IMR-90 (cell line): ENCODE data around the gene RUFY4. TPM values are rescaled to one million over a fixed set of nuclear protein-coding genes. Genes with fewer than 3 reads are reported as not detected.

Experiments used
- ATAC-seq: fragments of 200-7000 bp; cut with Tn5 transposase; 2 replicates; pipeline ENCODE4 v1.9.1; 2020; ENCODE audit warnings: low read depth, mild to moderate bottlenecking, moderate library complexity
- BruUV-seq: library from RNA; stranded (reverse); fragments of 400-500 nt; replicated peaks from 2 replicates; lab custom pipeline; 2021; lab: Mats Ljungman, UMichigan
- CTCF ChIA-PET: fragments of 300-600 bp; formaldehyde crosslinking; extraction: SDS; loops from one replicate; lab custom pipeline; 2021; ENCODE audit warnings: antibody characterized with exemption; lab: Yijun Ruan, JAX
- POLR2A ChIA-PET: fragments of 300-600 bp; sonication (Branson Sonifier 250); formaldehyde crosslinking; loops from one replicate; lab custom pipeline; 2022; ENCODE audit warnings: antibody characterized with exemption; ENCODE audit not compliant: unreplicated experiment; lab: Charles Lee
- DNase-seq: peaks from one replicate; pipeline ENCODE4 v3.0.0; 2013
- H2AFZ ChIP-seq: replicated peaks from 2 replicates; pipeline ENCODE3; 2013; ENCODE audit warnings: low read length, mild to moderate bottlenecking; ENCODE audit not compliant: poor library complexity
- H2AK5ac ChIP-seq: 2 replicates; pipeline ENCODE4 v1.6.1; 2013; ENCODE audit warnings: low read depth, low read length, inconsistent platforms
- H2AK9ac ChIP-seq: replicated peaks from 2 replicates; pipeline ENCODE3; 2013; ENCODE audit warnings: mild to moderate bottlenecking, low read depth, low read length, moderate library complexity; ENCODE audit not compliant: poor library complexity
- H2BK120ac ChIP-seq: 2 replicates; pipeline ENCODE4 v1.6.1; 2013; ENCODE audit warnings: low read depth, low read length, inconsistent platforms
- H2BK15ac ChIP-seq: 3 replicates; pipeline ENCODE4 v1.6.1; 2013; ENCODE audit warnings: low read depth, low read length, inconsistent platforms
- H2BK20ac ChIP-seq: 2 replicates; pipeline ENCODE4 v1.6.1; 2013; ENCODE audit warnings: low read depth, mild to moderate bottlenecking, inconsistent platforms, low read length, moderate library complexity
- H2BK5ac ChIP-seq: 2 replicates; pipeline ENCODE4 v1.6.1; 2013; ENCODE audit warnings: mild to moderate bottlenecking, low read depth, low read length, inconsistent platforms; ENCODE audit not compliant: poor library complexity, severe bottlenecking
- H3K14ac ChIP-seq: replicated peaks from 2 replicates; pipeline ENCODE4 v1.6.1; 2013; ENCODE audit warnings: low read depth, low read length, inconsistent platforms
- H3K18ac ChIP-seq: 2 replicates; pipeline ENCODE4 v1.6.1; 2013; ENCODE audit warnings: low read depth, low read length, control low read depth
- H3K23ac ChIP-seq: 2 replicates; pipeline ENCODE4 v1.6.1; 2013; ENCODE audit warnings: low read depth, low read length, inconsistent platforms
- H3K27ac ChIP-seq: 2 replicates; pipeline ENCODE4 v1.5.1; 2013; ENCODE audit warnings: mild to moderate bottlenecking, control low read depth, low read length; ENCODE audit not compliant: insufficient read depth
- H3K27me3 ChIP-seq: 2 replicates; pipeline ENCODE4 v1.6.1; 2013; ENCODE audit warnings: low read length; ENCODE audit not compliant: control insufficient read depth, insufficient read depth
- H3K36me3 ChIP-seq: 2 replicates; pipeline ENCODE4 v1.6.1; 2013; ENCODE audit warnings: low read length, mixed read lengths; ENCODE audit not compliant: control insufficient read depth, insufficient read depth
- H3K4ac ChIP-seq: 2 replicates; pipeline ENCODE4 v1.6.1; 2013; ENCODE audit warnings: low read depth, low read length, inconsistent platforms
- H3K4me1 ChIP-seq: 2 replicates; pipeline ENCODE4 v1.6.1; 2013; ENCODE audit warnings: low read length, mixed read lengths; ENCODE audit not compliant: control insufficient read depth, insufficient read depth
- H3K4me2 ChIP-seq: 2 replicates; pipeline ENCODE4 v1.6.1; 2013; ENCODE audit warnings: low read depth, mild to moderate bottlenecking, control low read depth, low read length, moderate library complexity
- H3K4me3 ChIP-seq: 2 replicates; pipeline ENCODE4 v1.5.1; 2013; ENCODE audit warnings: low read depth, mild to moderate bottlenecking, control low read depth, low read length, moderate library complexity; ENCODE audit not compliant: insufficient read depth
- H3K56ac ChIP-seq: 2 replicates; pipeline ENCODE4 v1.6.1; 2013; ENCODE audit warnings: low read length, inconsistent platforms; ENCODE audit not compliant: insufficient read depth; ENCODE audit errors: extremely low read depth
- H3K79me1 ChIP-seq, 2 experiments: 2 replicates each; pipeline ENCODE4 v1.6.1; 2013; ENCODE audit warnings: low read length in 2 of 2, inconsistent platforms in 1 of 2, low read depth in 1 of 2
- H3K9ac ChIP-seq: 2 replicates; pipeline ENCODE4 v1.6.1; 2013; ENCODE audit warnings: low read depth, low read length, control low read depth
- H3K9me1 ChIP-seq: 2 replicates; pipeline ENCODE4 v1.6.1; 2013; ENCODE audit warnings: low read length, inconsistent platforms; ENCODE audit not compliant: insufficient read depth
- H3K9me3 ChIP-seq: 2 replicates; pipeline ENCODE4 v1.6.1; 2013; ENCODE audit warnings: low read length; ENCODE audit not compliant: control insufficient read depth, insufficient read depth
- H4K20me1 ChIP-seq: 2 replicates; pipeline ENCODE4 v1.6.1; 2013; ENCODE audit warnings: low read length, inconsistent platforms; ENCODE audit not compliant: insufficient read depth
- H4K5ac ChIP-seq: 2 replicates; pipeline ENCODE4 v1.6.1; 2013; ENCODE audit warnings: mild to moderate bottlenecking, low read depth, low read length, control low read depth
- H4K8ac ChIP-seq, 2 experiments: 2 replicates each; pipeline ENCODE4 v1.6.1; 2013; ENCODE audit warnings: low read depth in 2 of 2, low read length in 2 of 2, control low read depth in 1 of 2, inconsistent platforms in 1 of 2
- H4K91ac ChIP-seq: 2 replicates; pipeline ENCODE4 v1.6.1; 2013; ENCODE audit warnings: low read depth, low read length, inconsistent platforms; ENCODE audit not compliant: insufficient read depth
- CEBPB ChIP-seq: IDR thresholded peaks from 2 replicates; pipeline ENCODE4 v1.6.1; 2012; ENCODE audit warnings: low read depth, low read length, improper control_type of control experiment
- CHD1 ChIP-seq: IDR thresholded peaks from 2 replicates; pipeline ENCODE4 v1.6.1; 2012; ENCODE audit warnings: low read depth, low read length, improper control_type of control experiment
- FOS ChIP-seq: fragments of 150-350 bp; IDR thresholded peaks from 2 replicates; pipeline ENCODE4 v1.6.1; 2016; ENCODE audit warnings: low read depth, low read length
- MXI1 ChIP-seq: IDR thresholded peaks from 2 replicates; pipeline ENCODE4 v1.6.1; 2012; ENCODE audit warnings: low read depth, mild to moderate bottlenecking, low read length, moderate library complexity, borderline replicate concordance
- RAD21 ChIP-seq: IDR thresholded peaks from 2 replicates; pipeline ENCODE4 v1.6.1; 2012; ENCODE audit warnings: low read length, improper control_type of control experiment
- RCOR1 ChIP-seq: IDR thresholded peaks from 2 replicates; pipeline ENCODE4 v1.6.1; 2012; ENCODE audit warnings: mild to moderate bottlenecking, low read length, improper control_type of control experiment; ENCODE audit not compliant: insufficient replicate concordance
- RFX5 ChIP-seq: IDR thresholded peaks from 2 replicates; pipeline ENCODE4 v1.8.0; 2012; ENCODE audit warnings: low read depth, mild to moderate bottlenecking, low read length, moderate library complexity
- SMC3 ChIP-seq: fragments of 150-350 bp; IDR thresholded peaks from 2 replicates; pipeline ENCODE4 v1.6.1; 2016; ENCODE audit warnings: low read depth, mild to moderate bottlenecking, antibody characterized with exemption, low read length, moderate library complexity
- USF2 ChIP-seq: fragments of 150-350 bp; IDR thresholded peaks from 2 replicates; pipeline ENCODE4 v1.6.1; 2017; ENCODE audit warnings: mild to moderate bottlenecking, antibody characterized with exemption, low read length, low read depth
- WGBS, 2 experiments: methylation state at CpG; one replicate each; pipeline versions ENCODE4 v1.1.5 to v1.1.7; 2013; ENCODE audit warnings: missing lambda C conversion rate in 2 of 2; ENCODE audit not compliant: insufficient read length in 1 of 2; ENCODE audit errors: extremely low coverage in 2 of 2; 5-methylcytosine and 5-hydroxymethylcytosine counted together
- dilution Hi-C: fragments of 300-500 bp; cut with HindIII; formaldehyde crosslinking; loops from one replicate; pipeline ENCODE4 v1.14.3; 2018; ENCODE audit warnings: low sequenced_read_pairs; ENCODE audit not compliant: unreplicated experiment
- in situ Hi-C: fragments of 300-500 bp; cut with MboI; formaldehyde crosslinking; loops from 3 replicates; pipeline ENCODE4 v1.14.3; 2019; ENCODE audit warnings: low sequenced_read_pairs, inconsistent platforms, mixed read lengths
- intact Hi-C: fragments of 100-400 bp; cut with micrococcal nuclease; formaldehyde crosslinking; loops from 2 replicates; pipeline ENCODE4 v1.10.0; 2022
- polyA plus RNA-seq, 3 experiments: library from polyadenylated mRNA; depleted of rRNA; stranded (reverse); fragments of >200 nt; gene quantifications; 2 replicates each; pipeline ENCODE4 v1.2.3, GENCODE V29; 2012; ENCODE audit warnings: low replicate concordance in 1 of 3
- total RNA-seq: library from RNA; depleted of rRNA; stranded (reverse); fragments of >200 nt; gene quantifications from 2 replicates; pipeline ENCODE4 v1.2.3, GENCODE V29; 2012

Gene RUFY4
- total and polyA plus RNA-seq, 2 of the 4 experiments (the other 2 are of a cell fraction) = not detected

- TF ChIP-seq CHD1 = no peak
Observed at GRCh38 chr2:218027426-218028188, 41.4 kb upstream of the RUFY4 start (continued).

GRCh38 chr2:218028189-218028495 is 40.9 kb upstream of the RUFY4 start:
- H3K27ac ChIP-seq = no peak overlapping the region
- H2BK15ac ChIP-seq = no peak overlapping the region
- peaks cover 35% of the 10 kb centered on the region for H3K27me3 ChIP-seq
- ChIA-PET POLR2A (no interaction called here), CTCF (no interaction called here)
- no peak overlapping the region for H3K23ac ChIP-seq
- WGBS, 2 experiments = 100% methylated on average over 2 of the region's 2 CpGs; no CpG with 5 or more reads in 1 of the 2 experiments
- H2AFZ ChIP-seq = no peak overlapping the region
- peaks cover 8% of the 10 kb centered on the region for H3K9me1 ChIP-seq
- H3K56ac ChIP-seq = no peak overlapping the region
- H3K79me1 ChIP-seq = no peaks in the 10 kb centered on the region
- no peak overlapping the region for H2BK120ac ChIP-seq
- dilution Hi-C loops = no loop called here
- no peak overlapping the region for H3K4me3 ChIP-seq
- H2BK5ac ChIP-seq = no peak overlapping the region
- intact Hi-C loops = no loop called here
- no peak overlapping the region for H3K4me2 ChIP-seq
- TF ChIP-seq MXI1 (no peak), RCOR1 (no peak), RAD21 (no peak), CHD1 (no peak), CEBPB (no peak), USF2 (no peak), RFX5 (no peak), SMC3 (no peak), FOS (no peak)
- no peak overlapping the region for H2AK5ac ChIP-seq
- no peaks in the 10 kb centered on the region for H3K9me3 ChIP-seq
- DNase-seq (no peak), ATAC-seq (no peak)
- no peak overlapping the region for H3K9ac ChIP-seq
- H3K4me1 ChIP-seq = peaks cover 6% of the 10 kb centered on the region; the same call in 1 of the 2 replicates
- no peak overlapping the region for H2BK20ac ChIP-seq
- H4K8ac ChIP-seq = no peak overlapping the region
- no peaks in the 10 kb centered on the region; the same call in 1 of the 2 replicates for H4K20me1 ChIP-seq
- no peak overlapping the region for H3K18ac ChIP-seq
- no peak overlapping the region for H3K14ac ChIP-seq
- no peak overlapping the region for H2AK9ac ChIP-seq
- no TSS peak for BruUV-seq
- H3K4ac ChIP-seq = no peak overlapping the region
- H4K91ac ChIP-seq = no peak overlapping the region
- in situ Hi-C loops = no loop called here
- H4K5ac ChIP-seq = no peak overlapping the region
- H3K36me3 ChIP-seq = no peaks in the 10 kb centered on the region
